K562 (cell line): ENCODE data around the gene TFDP1. TPM values are rescaled to one million over a fixed set of nuclear protein-coding genes. Genes with fewer than 3 reads are reported as not detected.

Source experiments
- ATAC-seq: fragments of 200-7000 bp; cut with Tn5 transposase; 3 replicates; pipeline ENCODE4 v1.9.1; 2020; ENCODE audit warnings: moderate library complexity
- BruUV-seq: library from RNA; stranded (reverse); fragments of 400-500 nt; replicated peaks from 2 replicates; lab custom pipeline; 2021; lab: Mats Ljungman, UMichigan
- CTCF ChIA-PET: fragments of 300-600 bp; formaldehyde crosslinking; extraction: SDS; loops from one replicate; lab custom pipeline; 2021; ENCODE audit warnings: low intra/inter-chr PET ratio; lab: Yijun Ruan, JAX
- POLR2A ChIA-PET: fragments of 300-600, 350-650 bp; sonication (Branson Sonifier 250); formaldehyde crosslinking; extraction: SDS; loops from one replicate; lab custom pipeline; 2021; ENCODE audit warnings: antibody characterized with exemption, inconsistent platforms; lab: Yijun Ruan, JAX
- DNase-seq, 4 experiments: peaks; one replicate each; pipeline versions ENCODE4 v3.0.0 to v3.0.0-alpha.2; 2011 to 2018; ENCODE audit warnings: low spot score in 3 of 4, mixed read lengths in 3 of 4; ENCODE audit errors: extremely low read depth in 1 of 4
- FAIRE-seq: peaks from 2 replicates; lab custom pipeline; 2011; peaks lifted over from hg19 to GRCh38; lab: Jason Lieb, UNC
- H2AFZ ChIP-seq: 2 replicates; pipeline ENCODE4 v1.6.0; 2011; ENCODE audit warnings: low read depth, low read length, control low read depth, inconsistent platforms
- H3K27ac ChIP-seq: fragments of 200-600 bp; 3 replicates; pipeline ENCODE4 v1.8.0; 2011; ENCODE audit warnings: low read depth, mild to moderate bottlenecking, control low read depth, inconsistent platforms, low read length, moderate library complexity, mixed read lengths; ENCODE audit errors: extremely low read depth
- H3K27me3 ChIP-seq, 2 experiments: fragments of 300-600 bp in 1 of 2; 2 replicates in 1 of 2; 3 replicates in 1 of 2; pipeline versions ENCODE4 v1.6.0 to v1.8.0; 2011; ENCODE audit warnings: inconsistent platforms in 2 of 2, low read length in 2 of 2, mild to moderate bottlenecking in 1 of 2, mixed read lengths in 1 of 2, moderate library complexity in 1 of 2; ENCODE audit not compliant: control insufficient read depth in 2 of 2, insufficient read depth in 2 of 2
- H3K36me3 ChIP-seq: fragments of 300-600 bp; 3 replicates; pipeline ENCODE4 v1.8.0; 2011; ENCODE audit warnings: mild to moderate bottlenecking, low read length, inconsistent platforms; ENCODE audit not compliant: control insufficient read depth, insufficient read depth
- H3K4me1 ChIP-seq, 2 experiments: fragments of 200-600 bp in 1 of 2; replicated peaks in 1 of 2; 2 replicates in 1 of 2; 3 replicates in 1 of 2; pipeline versions ENCODE4 v1.5.1 to v1.8.0; 2011; ENCODE audit warnings: inconsistent platforms in 2 of 2, low read length in 2 of 2, mild to moderate bottlenecking in 1 of 2, mixed read lengths in 1 of 2, moderate library complexity in 1 of 2; ENCODE audit not compliant: control insufficient read depth in 2 of 2, insufficient read depth in 2 of 2
- H3K4me2 ChIP-seq: 2 replicates; pipeline ENCODE4 v1.6.1; 2011; ENCODE audit warnings: low read length, control low read depth, inconsistent platforms, mixed read lengths; ENCODE audit not compliant: insufficient read depth
- H3K4me3 ChIP-seq: fragments of 200-600 bp; sonication (generic), shearing (Covaris generic); 2 replicates; pipeline ENCODE4 v1.5.1; 2016; ENCODE audit warnings: control low read depth, inconsistent platforms
- H3K79me2 ChIP-seq: fragments of 200-600 bp; 3 replicates; pipeline ENCODE4 v1.8.0; 2011; ENCODE audit warnings: low read length, inconsistent platforms; ENCODE audit not compliant: control insufficient read depth, insufficient read depth
- H3K9ac ChIP-seq, 2 experiments: 2 replicates each; pipeline versions ENCODE4 v1.6.0 to v1.6.1; 2011; ENCODE audit warnings: low read depth in 2 of 2, low read length in 2 of 2, control low read depth in 1 of 2, inconsistent platforms in 1 of 2, mild to moderate bottlenecking in 1 of 2, mixed read lengths in 1 of 2; ENCODE audit not compliant: insufficient read depth in 1 of 2
- H3K9me1 ChIP-seq: one replicate; pipeline ENCODE4 v1.6.0; 2011; ENCODE audit warnings: inconsistent platforms, mild to moderate bottlenecking, low read length, moderate library complexity; ENCODE audit not compliant: control insufficient read depth, insufficient read depth
- H3K9me3 ChIP-seq: replicated peaks from 2 replicates; pipeline ENCODE4 v1.5.1; 2011; ENCODE audit warnings: low read depth, low read length, inconsistent platforms; ENCODE audit not compliant: control insufficient read depth, insufficient read depth
- H4K20me1 ChIP-seq: replicated peaks from 2 replicates; pipeline ENCODE4 v1.6.1; 2011; ENCODE audit warnings: low read length, inconsistent platforms, mixed read lengths; ENCODE audit not compliant: control insufficient read depth, insufficient read depth
- BACH1 ChIP-seq: fragments of 200-800 bp; sonication (Bioruptor generic); IDR thresholded peaks from 2 replicates; pipeline ENCODE4 v1.6.1; 2016; ENCODE audit warnings: missing genetic modification characterization, missing compliant biosample characterization
- CSDE1 ChIP-seq, 2 experiments: fragments of 450-650 bp; IDR thresholded peaks; 2 replicates each; pipeline ENCODE4 v1.6.1; 2016; ENCODE audit warnings: mild to moderate bottlenecking in 1 of 2
- EZH2 ChIP-seq: IDR thresholded peaks from 2 replicates; pipeline ENCODE4 v1.6.1; 2012; ENCODE audit warnings: low read depth, mild to moderate bottlenecking, inconsistent platforms, low read length, borderline replicate concordance
- FOXJ2 ChIP-seq: fragments of 200-800 bp; sonication (Bioruptor generic); IDR thresholded peaks from 2 replicates; pipeline ENCODE4 v1.6.1; 2016; ENCODE audit warnings: missing genetic modification characterization, missing compliant biosample characterization
- HEY1 ChIP-seq: fragments of 250-450 bp; sonication (Bioruptor Pico); IDR thresholded peaks from 2 replicates; pipeline ENCODE4 v1.5.0; 2020; ENCODE audit warnings: mild to moderate bottlenecking, moderate library complexity, borderline replicate concordance
- MEF2A ChIP-seq: IDR thresholded peaks from 2 replicates; pipeline ENCODE4 v1.6.1; 2011; ENCODE audit warnings: low read depth, mild to moderate bottlenecking, low read length, moderate library complexity; ENCODE audit not compliant: control insufficient read depth
- RBM17 ChIP-seq: fragments of 200-400 bp; formaldehyde crosslinking; IDR thresholded peaks from 2 replicates; pipeline ENCODE4 v1.6.1; 2017; ENCODE audit warnings: low read depth, mild to moderate bottlenecking, low read length, borderline replicate concordance
- RBM25 ChIP-seq: fragments of 200-400 bp; formaldehyde crosslinking; IDR thresholded peaks from 2 replicates; pipeline ENCODE4 v1.6.1; 2018; ENCODE audit warnings: low read length, low read depth, moderate library complexity; ENCODE audit not compliant: severe bottlenecking
- RFX1 ChIP-seq: fragments of 450-650 bp; IDR thresholded peaks from 2 replicates; pipeline ENCODE4 v1.6.1; 2016; ENCODE audit warnings: mild to moderate bottlenecking, moderate library complexity
- SMARCC2 ChIP-seq: fragments of 450-650 bp; IDR thresholded peaks from 2 replicates; pipeline ENCODE4 v1.6.1; 2017; ENCODE audit warnings: antibody characterized with exemption, moderate library complexity, mild to moderate bottlenecking, low read depth
- STAG1 ChIP-seq: sonication (generic); formaldehyde crosslinking; IDR thresholded peaks from 2 replicates; pipeline ENCODE4 v1.5.0; 2020; ENCODE audit warnings: missing genetic modification reagents, borderline replicate concordance
- ZEB2 ChIP-seq: fragments of 450-650 bp; IDR thresholded peaks from 2 replicates; pipeline ENCODE4 v1.6.1; 2016
- ZNF175 ChIP-seq: fragments of 200-800 bp; sonication (Bioruptor generic); IDR thresholded peaks from 2 replicates; pipeline ENCODE4 v1.6.1; 2016; ENCODE audit warnings: low read depth, mild to moderate bottlenecking, missing genetic modification characterization, missing compliant biosample characterization
- ZNF253 ChIP-seq: fragments of 250-450 bp; sonication (Bioruptor Pico); conservative IDR thresholded peaks from 2 replicates; pipeline ENCODE4 v1.6.1; 2021; ENCODE audit warnings: mild to moderate bottlenecking
- ZNF3 ChIP-seq: fragments of 250-450 bp; sonication (Bioruptor Pico); IDR thresholded peaks from 2 replicates; pipeline ENCODE4 v1.5.0; 2021; ENCODE audit warnings: mild to moderate bottlenecking, moderate library complexity
- ZNF408 ChIP-seq: fragments of 250-450 bp; sonication (Bioruptor Pico); IDR thresholded peaks from 2 replicates; pipeline ENCODE4 v1.4.0; 2020; ENCODE audit warnings: low read depth, mild to moderate bottlenecking, moderate library complexity
- ZNF436 ChIP-seq: fragments of 250-450, 450-650 bp; sonication (Bioruptor Pico); formaldehyde crosslinking; IDR thresholded peaks from 2 replicates; pipeline ENCODE4 v1.7.0; 2020; ENCODE audit warnings: mild to moderate bottlenecking
- ZNF766 ChIP-seq: fragments of 200-800 bp; sonication (Bioruptor generic); conservative IDR thresholded peaks from 2 replicates; pipeline ENCODE4 v1.6.1; 2016; ENCODE audit warnings: missing genetic modification characterization, missing compliant biosample characterization
- WGBS: fragments of 100-300 bp; shearing (Covaris generic); methylation state at CpG from one replicate; pipeline ENCODE4 v1.1.6; 2016; ENCODE audit warnings: low coverage, mixed read lengths; ENCODE audit not compliant: insufficient coverage; ENCODE audit errors: missing lambda C conversion rate; 5-methylcytosine and 5-hydroxymethylcytosine counted together
- in situ Hi-C: fragments of 300-500 bp; cut with MboI; formaldehyde crosslinking; loops from 4 replicates; pipeline ENCODE4 v1.15.0; 2018; ENCODE audit warnings: inconsistent platforms, mixed read lengths
- intact Hi-C: fragments of 100-400 bp; cut with micrococcal nuclease; formaldehyde crosslinking; loops from 2 replicates; pipeline ENCODE4 v1.14.2; 2022
- polyA plus RNA-seq, 8 experiments: library from polyadenylated mRNA; depleted of rRNA in 4 of 8; stranded (reverse) in 5 of 8; unstranded in 3 of 8; fragments of >200 nt; fragmentation: Nextera tagmentation in 2 of 8; fragmentation: Illumina TruSeq in 1 of 8; extraction: Ambion mirVana in 2 of 8; extraction: Trizol in 1 of 8; gene quantifications; 2 replicates each; pipeline versions ENCODE4 v1.2.1 to v1.2.3, GENCODE V29; 2011 to 2014; ENCODE audit warnings: inconsistent platforms in 1 of 8, missing spikeins in 1 of 8
- total RNA-seq, 7 experiments: library from RNA; depleted of rRNA in 6 of 7; stranded (reverse); fragments of >200 nt in 6 of 7; fragmentation: Illumina TruSeq in 2 of 7; extraction: Trizol in 2 of 7; gene quantifications; 2 replicates each; pipeline versions ENCODE4 v1.2.1 to v1.2.3, GENCODE V29; 2011 to 2021; ENCODE audit warnings: low replicate concordance in 1 of 7
- TF ChIP-seq, protein P1 (sequence below): IDR thresholded peaks from 2 replicates; pipeline ENCODE4 v1.6.1; 2011; ENCODE audit not compliant: insufficient read length; ENCODE audit errors: extremely low read depth

Gene TFDP1
- total and polyA plus RNA-seq, 9 of the 15 experiments (the other 6 are each of a cell fraction or from before 2014, with no cell fraction given) = 33.8 to 145 (median 69.1) TPM

DNA sequence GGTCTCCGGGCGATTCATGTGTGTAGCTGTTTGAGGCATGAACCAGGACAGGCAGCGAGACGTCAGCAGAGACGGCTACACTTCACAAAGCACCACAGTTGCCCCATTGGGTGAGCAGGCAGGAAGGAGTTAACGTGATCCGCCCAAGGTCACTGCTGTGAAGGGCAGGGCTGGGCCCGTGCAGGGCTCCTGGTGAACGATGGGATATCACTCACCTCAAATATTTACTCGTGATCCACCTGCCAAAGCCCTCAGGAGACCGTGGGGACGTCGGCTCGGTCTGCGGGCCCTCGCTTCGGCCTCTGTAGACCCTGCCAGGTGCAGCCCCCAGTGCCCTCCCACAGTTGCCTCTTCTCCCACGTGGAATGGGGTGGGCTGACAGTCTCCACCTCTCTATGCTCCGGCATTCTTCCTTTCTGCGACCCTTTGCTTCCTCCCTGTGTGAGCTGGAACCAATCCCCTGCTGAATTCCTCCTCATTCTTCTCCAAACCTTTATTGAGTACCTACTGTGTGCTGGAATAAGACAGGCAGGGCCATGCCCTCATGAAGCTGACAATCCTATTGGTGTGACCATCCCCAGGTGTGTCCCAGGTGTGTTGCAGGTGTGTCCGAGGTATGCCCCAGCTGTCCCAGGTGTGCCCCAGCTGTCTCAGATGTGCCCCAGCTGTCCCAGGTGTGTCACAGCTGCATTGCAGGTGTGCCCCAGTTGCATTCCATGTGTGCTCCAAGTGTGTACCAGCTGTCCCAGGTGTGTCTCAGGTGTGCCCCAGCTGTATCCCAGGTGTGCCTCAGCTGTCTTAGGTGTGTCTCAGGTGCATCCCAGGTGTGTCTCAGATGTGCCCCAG lies 80.4 kb downstream of the TFDP1 start (continued):
- no peak for TF ChIP-seq RBM17
- no peak for TF ChIP-seq CSDE1 (IDR thresholded peaks at IDR 0.05)
- TF ChIP-seq ZNF766 (CRISPR knock-in tag) = no peak
- no peak for TF ChIP-seq HEY1 (CRISPR knock-in tag)
- TF ChIP-seq, protein P1, sequence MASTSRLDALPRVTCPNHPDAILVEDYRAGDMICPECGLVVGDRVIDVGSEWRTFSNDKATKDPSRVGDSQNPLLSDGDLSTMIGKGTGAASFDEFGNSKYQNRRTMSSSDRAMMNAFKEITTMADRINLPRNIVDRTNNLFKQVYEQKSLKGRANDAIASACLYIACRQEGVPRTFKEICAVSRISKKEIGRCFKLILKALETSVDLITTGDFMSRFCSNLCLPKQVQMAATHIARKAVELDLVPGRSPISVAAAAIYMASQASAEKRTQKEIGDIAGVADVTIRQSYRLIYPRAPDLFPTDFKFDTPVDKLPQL = no peak

DNA sequence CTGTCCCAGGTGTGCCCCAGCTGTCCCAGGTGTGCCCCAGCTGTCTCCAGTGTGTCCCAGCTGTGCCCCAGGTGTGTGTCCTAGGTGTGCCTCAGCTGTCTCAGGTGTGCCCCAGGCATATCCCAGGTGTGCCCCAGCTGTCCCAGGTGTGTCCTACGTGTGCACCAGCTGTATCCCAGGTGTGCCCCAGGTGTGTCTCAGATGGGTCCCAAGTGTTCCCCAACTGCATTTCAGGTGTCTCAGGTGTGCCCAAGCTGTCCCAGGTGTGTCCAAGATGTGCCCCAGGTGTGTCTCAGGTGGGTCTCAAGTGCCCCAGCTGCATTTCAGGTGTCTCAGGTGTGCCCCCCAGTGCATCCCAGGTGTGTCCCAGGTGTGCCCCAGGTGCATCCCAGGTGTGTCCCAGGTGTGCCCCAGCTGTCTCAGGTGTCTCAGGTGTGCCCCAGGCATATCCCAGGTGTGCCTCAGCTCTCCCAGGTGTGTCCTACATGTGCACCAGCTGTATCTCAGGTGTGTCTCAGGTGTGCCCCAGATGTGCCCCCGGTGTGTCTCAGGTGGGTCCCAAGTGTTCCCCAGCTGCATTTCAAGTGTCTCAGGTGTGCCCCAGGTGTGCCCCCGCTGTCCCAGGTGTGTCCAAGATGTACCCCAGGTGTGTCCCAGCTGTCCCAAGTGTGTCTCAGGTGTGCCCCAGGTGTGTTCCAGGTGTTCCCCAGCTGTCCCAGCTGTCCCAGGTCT lies 81.2 kb downstream of the TFDP1 start:
- no peaks in the 10 kb centered on the region for H3K9me1 ChIP-seq
- ChIA-PET POLR2A (no interaction called here), CTCF (no interaction called here)
- H3K4me3 ChIP-seq = no peak overlapping the region
- H3K27ac ChIP-seq = no peak overlapping the region
- no peak for DNase-seq
- H3K4me2 ChIP-seq = no peak overlapping the region
- H2AFZ ChIP-seq = no peak overlapping the region
- FAIRE-seq = no peak
- no peak for TF ChIP-seq EZH2
- no peak for TF ChIP-seq MEF2A
- TF ChIP-seq ZNF436 = no peak
- TF ChIP-seq ZNF253 (CRISPR knock-in tag) = no peak
- TF ChIP-seq STAG1 (CRISPR knock-in tag) = peak; percentile 8; the same call in 1 of the 2 replicates
- TF ChIP-seq ZEB2 = peak; percentile 62; the same call in 1 of the 2 replicates
- TF ChIP-seq ZNF408 (CRISPR knock-in tag) = no peak
- TF ChIP-seq SMARCC2 = no peak
- TF ChIP-seq FOXJ2 (tag) = no peak
- no peak for TF ChIP-seq ZNF175 (CRISPR knock-in tag)
- TF ChIP-seq RBM25 = no peak
- TF ChIP-seq ZNF3 (CRISPR knock-in tag) = no peak
- no peak for TF ChIP-seq RFX1
- TF ChIP-seq BACH1 = no peak
- no peaks in the 10 kb centered on the region for H3K36me3 ChIP-seq
- H3K27me3 ChIP-seq = peaks cover 24 to 53% of the 10 kb centered on the region in 2 experiments; a peak in 3 of 5 replicates
- BruUV-seq = no TSS peak
- no peaks in the 10 kb centered on the region for H4K20me1 ChIP-seq
- in situ Hi-C loops (loop anchor here (10.0 kb wide), 1 partner anchor 59 kb away; no protein-coding TSS in a partner anchor), intact Hi-C loops (no loop called here)
- WGBS = 0% methylated on average over 2 of the region's 3 CpGs
- no peak overlapping the region for H3K9ac ChIP-seq
- no peak for ATAC-seq
- H3K9me3 ChIP-seq = no peaks in the 10 kb centered on the region
- H3K4me1 ChIP-seq = peaks cover 0 to 7% of the 10 kb centered on the region in 2 experiments; a peak in 2 of 5 replicates
- H3K79me2 ChIP-seq = no peaks in the 10 kb centered on the region
